A549 (cell line): ENCODE data around the gene DDX18. TPM values are rescaled to one million over a fixed set of nuclear protein-coding genes. Genes with fewer than 3 reads are reported as not detected.

Source experiments
- ATAC-seq, 2 experiments: fragments of 200-7000 bp in 1 of 2; fragments of >200 bp in 1 of 2; cut with Nextera tagmentation in 1 of 2; cut with Tn5 transposase in 1 of 2; 3 replicates each; pipeline versions ENCODE4 v1.8.0 to v1.9.1; 2018 to 2020; ENCODE audit warnings: mild to moderate bottlenecking in 1 of 2, moderate library complexity in 1 of 2
- CTCF ChIA-PET: fragments of 300-600 bp; sonication (Branson Sonifier 250); formaldehyde crosslinking; extraction: SDS; loops from one replicate; lab custom pipeline; 2021; ENCODE audit warnings: antibody characterized with exemption, inconsistent platforms; lab: Yijun Ruan, JAX
- POLR2A ChIA-PET: fragments of 350-600 bp; formaldehyde crosslinking; extraction: SDS; loops from one replicate; lab custom pipeline; 2021; ENCODE audit warnings: antibody characterized with exemption, inconsistent platforms; lab: Yijun Ruan, JAX
- DNase-seq, 2 experiments: peaks; one replicate each; pipeline versions ENCODE4 v3.0.0 to v3.0.0-alpha.2; 2011 to 2016; ENCODE audit warnings: low read depth in 1 of 2, low spot score in 1 of 2
- FAIRE-seq: peaks from 2 replicates; lab custom pipeline; 2011; peaks lifted over from hg19 to GRCh38; lab: Jason Lieb, UNC
- H3K27ac ChIP-seq, 2 experiments: fragments of >200 bp; sonication (Bioruptor Twin); formaldehyde crosslinking; 3 replicates each; pipeline ENCODE4 v1.5.1; 2016 to 2017
- H3K4me1 ChIP-seq: fragments of >200 bp; sonication (Bioruptor Twin); formaldehyde crosslinking; 3 replicates; pipeline ENCODE4 v1.6.1; 2016
- H3K4me2 ChIP-seq: fragments of >200 bp; sonication (Bioruptor Twin); formaldehyde crosslinking; 3 replicates; pipeline ENCODE4 v1.6.1; 2016
- H3K4me3 ChIP-seq: fragments of >200 bp; sonication (Bioruptor Twin); formaldehyde crosslinking; 3 replicates; pipeline ENCODE4 v1.5.1; 2016
- H3K9me3 ChIP-seq: fragments of >200 bp; sonication (Bioruptor Twin); formaldehyde crosslinking; 3 replicates; pipeline ENCODE4 v1.6.1; 2016
- ATOH8 ChIP-seq: fragments of 250-450 bp; sonication (Bioruptor Pico); IDR thresholded peaks from 2 replicates; pipeline ENCODE4 v1.5.0; 2020; ENCODE audit warnings: low read depth, mild to moderate bottlenecking, moderate library complexity
- CBX8 ChIP-seq: fragments of 200-600 bp; sonication (generic); IDR thresholded peaks from 2 replicates; pipeline ENCODE4 v1.6.1; 2016
- CEBPB ChIP-seq, 2 experiments: fragments of >200 bp in 1 of 2; sonication (Bioruptor Twin) in 1 of 2; formaldehyde crosslinking in 1 of 2; IDR thresholded peaks; 2 replicates each; pipeline ENCODE4 v1.6.1; 2012 to 2016
- CTCF ChIP-seq: fragments of >200 bp; sonication (Bioruptor Twin); formaldehyde crosslinking; IDR thresholded peaks from 3 replicates; pipeline ENCODE4 v1.5.1; 2016
- EHF ChIP-seq: fragments of 250-450 bp; sonication (Bioruptor Pico); IDR thresholded peaks from 2 replicates; pipeline ENCODE4 v1.5.0; 2020; ENCODE audit warnings: mild to moderate bottlenecking
- GATA3 ChIP-seq: IDR thresholded peaks from 2 replicates; pipeline ENCODE4 v1.6.1; 2012; ENCODE audit warnings: borderline replicate concordance
- HDAC2 ChIP-seq: fragments of 200-600 bp; sonication (generic); IDR thresholded peaks from 2 replicates; pipeline ENCODE4 v1.6.1; 2016
- HOXA7 ChIP-seq: fragments of 250-450 bp; sonication (Bioruptor Pico); IDR thresholded peaks from 2 replicates; pipeline ENCODE4 v1.5.0; 2020; ENCODE audit warnings: mild to moderate bottlenecking, moderate library complexity
- HOXB13 ChIP-seq: fragments of 250-450 bp; sonication (Bioruptor Pico); IDR thresholded peaks from 2 replicates; pipeline ENCODE4 v1.5.0; 2020; ENCODE audit warnings: low read depth, mild to moderate bottlenecking, moderate library complexity
- HOXB5 ChIP-seq: fragments of 250-450 bp; sonication (Bioruptor Pico); IDR thresholded peaks from 2 replicates; pipeline ENCODE4 v1.5.0; 2020; ENCODE audit warnings: mild to moderate bottlenecking, moderate library complexity
- JUNB ChIP-seq: fragments of >200 bp; sonication (Bioruptor Twin); formaldehyde crosslinking; IDR thresholded peaks from 2 replicates; pipeline ENCODE4 v1.6.1; 2016
- KDM1A ChIP-seq: fragments of 200-600 bp; sonication (generic); IDR thresholded peaks from 2 replicates; pipeline ENCODE4 v1.6.1; 2016; ENCODE audit warnings: low read depth, mild to moderate bottlenecking
- MAFK ChIP-seq: fragments of 450-650 bp; IDR thresholded peaks from 2 replicates; pipeline ENCODE4 v1.6.1; 2014; ENCODE audit not compliant: partially characterized antibody
- MAZ ChIP-seq: fragments of 150-350 bp; IDR thresholded peaks from 2 replicates; pipeline ENCODE4 v1.6.1; 2014; ENCODE audit warnings: antibody characterized with exemption, low read depth, low read length, borderline replicate concordance
- NFE2L2 ChIP-seq: fragments of 150-350 bp; conservative IDR thresholded peaks from 2 replicates; pipeline ENCODE4 v1.6.1; 2014; ENCODE audit warnings: low read length
- NR3C1 ChIP-seq: fragments of >200 bp; sonication (Bioruptor Twin); formaldehyde crosslinking; IDR thresholded peaks from 3 replicates; pipeline ENCODE4 v1.6.1; 2017
- POLR2A ChIP-seq: IDR thresholded peaks from 2 replicates; pipeline ENCODE4 v1.6.1; 2012; ENCODE audit warnings: mild to moderate bottlenecking, low read length
- RAD21 ChIP-seq, 2 experiments: fragments of >200 bp in 1 of 2; sonication (Bioruptor Twin) in 1 of 2; formaldehyde crosslinking in 1 of 2; IDR thresholded peaks in 1 of 2; conservative IDR thresholded peaks in 1 of 2; 2 replicates in 1 of 2; 3 replicates in 1 of 2; pipeline ENCODE4 v1.6.1; 2012 to 2018; ENCODE audit warnings: inconsistent platforms in 1 of 2
- RFX5 ChIP-seq: fragments of 450-650 bp; IDR thresholded peaks from 2 replicates; pipeline ENCODE4 v1.7.1; 2014; ENCODE audit warnings: antibody characterized with exemption, mild to moderate bottlenecking, moderate library complexity
- SMC3 ChIP-seq: fragments of >200 bp; sonication (Bioruptor Twin); formaldehyde crosslinking; IDR thresholded peaks from 3 replicates; pipeline ENCODE4 v1.6.1; 2018; ENCODE audit warnings: inconsistent platforms
- TFCP2L1 ChIP-seq: fragments of 250-450 bp; sonication (Bioruptor Pico); IDR thresholded peaks from 2 replicates; pipeline ENCODE4 v1.5.0; 2021; ENCODE audit warnings: mild to moderate bottlenecking
- ZC3H11A ChIP-seq: fragments of 450-650 bp; IDR thresholded peaks from 2 replicates; pipeline ENCODE4 v1.6.1; 2014; ENCODE audit warnings: antibody characterized with exemption, mild to moderate bottlenecking
- WGBS: methylation state at CpG from one replicate; pipeline ENCODE4 v1.1.6; 2017; ENCODE audit errors: missing lambda C conversion rate; 5-methylcytosine and 5-hydroxymethylcytosine counted together
- polyA plus RNA-seq, 4 experiments: library from polyadenylated mRNA; depleted of rRNA in 3 of 4; stranded (reverse); fragments of >200 nt; fragmentation: RNase III in 1 of 4; extraction: RNeasy Plus Mini Kit Qiagen cat#74134 plus additional on column Dnase treatment in 1 of 4; gene quantifications; 2 replicates in 3 of 4; 3 replicates in 1 of 4; pipeline ENCODE4 v1.2.3, GENCODE V29; 2011 to 2017
- TF ChIP-seq, protein P1 (sequence below): fragments of 150-350 bp; IDR thresholded peaks from 2 replicates; pipeline ENCODE4 v1.6.1; 2014; ENCODE audit warnings: low read depth, mild to moderate bottlenecking, low read length
- TF ChIP-seq, protein P2 (sequence below): IDR thresholded peaks from 2 replicates; pipeline ENCODE4 v1.6.1; 2012
- TF ChIP-seq, protein P3 (sequence below): fragments of >200 bp; sonication (Bioruptor Twin); formaldehyde crosslinking; IDR thresholded peaks from 3 replicates; pipeline ENCODE4 v1.6.1; 2016
- TF ChIP-seq, protein P4 (sequence below): fragments of >200 bp; sonication (Bioruptor Twin); formaldehyde crosslinking; IDR thresholded peaks from 2 replicates; pipeline ENCODE4 v1.6.1; 2016

Gene DDX18
- polyA plus RNA-seq, 2 of the 4 experiments (the other 2 are of a cell fraction) = 66.6 to 115 TPM

- 95% methylated on average over 3 of the region's 3 CpGs for WGBS
- no peak overlapping the region for H3K4me3 ChIP-seq
- ATAC-seq (peak in 1 of 2 experiments; percentile 9; a peak in 1 of 6 replicates), DNase-seq (no peak), FAIRE-seq (no peak)
- no peak overlapping the region for H3K4me2 ChIP-seq
- H3K9me3 ChIP-seq = no peaks in the 10 kb centered on the region
- no peak overlapping the region for H3K27ac ChIP-seq
- no peak for TF ChIP-seq TFCP2L1
- TF ChIP-seq ZC3H11A = no peak
- no peak for TF ChIP-seq CEBPB (IDR thresholded peaks at IDR 0.05)
- TF ChIP-seq MAFK = no peak
- TF ChIP-seq, protein P1, sequence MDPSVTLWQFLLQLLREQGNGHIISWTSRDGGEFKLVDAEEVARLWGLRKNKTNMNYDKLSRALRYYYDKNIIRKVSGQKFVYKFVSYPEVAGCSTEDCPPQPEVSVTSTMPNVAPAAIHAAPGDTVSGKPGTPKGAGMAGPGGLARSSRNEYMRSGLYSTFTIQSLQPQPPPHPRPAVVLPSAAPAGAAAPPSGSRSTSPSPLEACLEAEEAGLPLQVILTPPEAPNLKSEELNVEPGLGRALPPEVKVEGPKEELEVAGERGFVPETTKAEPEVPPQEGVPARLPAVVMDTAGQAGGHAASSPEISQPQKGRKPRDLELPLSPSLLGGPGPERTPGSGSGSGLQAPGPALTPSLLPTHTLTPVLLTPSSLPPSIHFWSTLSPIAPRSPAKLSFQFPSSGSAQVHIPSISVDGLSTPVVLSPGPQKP = no peak
- no peak for TF ChIP-seq RFX5
- TF ChIP-seq KDM1A = no peak
- TF ChIP-seq, protein P2, sequence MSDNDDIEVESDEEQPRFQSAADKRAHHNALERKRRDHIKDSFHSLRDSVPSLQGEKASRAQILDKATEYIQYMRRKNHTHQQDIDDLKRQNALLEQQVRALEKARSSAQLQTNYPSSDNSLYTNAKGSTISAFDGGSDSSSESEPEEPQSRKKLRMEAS = no peak
- TF ChIP-seq ATOH8 = no peak
- TF ChIP-seq GATA3 = no peak
- no peak for TF ChIP-seq JUNB
- no peak for TF ChIP-seq EHF (CRISPR knock-in tag)
- TF ChIP-seq HDAC2 = no peak
- TF ChIP-seq, protein P3, sequence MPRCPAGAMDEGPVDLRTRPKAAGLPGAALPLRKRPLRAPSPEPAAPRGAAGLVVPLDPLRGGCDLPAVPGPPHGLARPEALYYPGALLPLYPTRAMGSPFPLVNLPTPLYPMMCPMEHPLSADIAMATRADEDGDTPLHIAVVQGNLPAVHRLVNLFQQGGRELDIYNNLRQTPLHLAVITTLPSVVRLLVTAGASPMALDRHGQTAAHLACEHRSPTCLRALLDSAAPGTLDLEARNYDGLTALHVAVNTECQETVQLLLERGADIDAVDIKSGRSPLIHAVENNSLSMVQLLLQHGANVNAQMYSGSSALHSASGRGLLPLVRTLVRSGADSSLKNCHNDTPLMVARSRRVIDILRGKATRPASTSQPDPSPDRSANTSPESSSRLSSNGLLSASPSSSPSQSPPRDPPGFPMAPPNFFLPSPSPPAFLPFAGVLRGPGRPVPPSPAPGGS = no peak
- TF ChIP-seq, protein P4, sequence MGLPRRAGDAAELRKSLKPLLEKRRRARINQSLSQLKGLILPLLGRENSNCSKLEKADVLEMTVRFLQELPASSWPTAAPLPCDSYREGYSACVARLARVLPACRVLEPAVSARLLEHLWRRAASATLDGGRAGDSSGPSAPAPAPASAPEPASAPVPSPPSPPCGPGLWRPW = no peak
- TF ChIP-seq MAZ = no peak
- TF ChIP-seq POLR2A = no peak
- no peak for TF ChIP-seq HOXB5 (CRISPR knock-in tag)
- no peak for TF ChIP-seq HOXB13 (CRISPR knock-in tag)
- H3K4me1 ChIP-seq = no peaks in the 10 kb centered on the region
- CTCF ChIA-PET = interaction anchor here (1.0 to 5.5 kb wide), 13 partner anchors 8 to 169 kb away, joined by 3 to 92 read pairs (median 5); partner anchors contain the start of gene DDX18
- POLR2A ChIA-PET = no interaction called here
These were observed 20.5 kb downstream of the DDX18 start for GRCh38 chr2:117834992-117835391.

- Histone ChIP-seq H3K9me3 (no peaks in the 10 kb centered on the region), H3K27ac (no peak overlapping the region), H3K4me1 (no peaks in the 10 kb centered on the region)
- FAIRE-seq = no peak
- 72% methylated on average over 43 of the region's 53 CpGs for whole genome bisulfite sequencing
- peak; percentile 79 to 89 for ATAC-seq
- ChIA-PET POLR2A (no interaction called here), CTCF (interaction anchor here (0.7 to 5.5 kb wide), 17 partner anchors 9 to 176 kb away, joined by 3 to 92 read pairs (median 4); partner anchors contain the start of gene DDX18)
- TF ChIP-seq, protein P4 = no peak
- TF ChIP-seq GATA3 (no peak), CTCF (peak; percentile 58), NR3C1 (no peak), CBX8 (no peak), HOXA7 (CRISPR knock-in tag) (no peak), RAD21 (conservative IDR thresholded peaks at IDR 0.05 in 1 of 2, IDR thresholded peaks at IDR 0.05 in 1 of 2) (peak; percentile 59 to 64; a peak in 4 of 5 replicates), SMC3 (peak; percentile 81), KDM1A (no peak), NFE2L2 (no peak)
- TF ChIP-seq, all 56 proteins: peak for 3
- Histone ChIP-seq H3K4me2 (no peak overlapping the region), H3K4me3 (no peak overlapping the region)
- peak; percentile 34 to 42 for DNase-seq
These were observed 21.7 kb downstream of the DDX18 start for GRCh38 chr2:117835990-117836760.
